Activated T-helper 17 cell treated with anti-CD3 and anti-CD28 coated beads, Interleukin-2, amount 50 U/mL, for 72 hours (primary cell): ENCODE data around the gene TRIM38. TPM values are rescaled to one million over a fixed set of nuclear protein-coding genes. Genes with fewer than 3 reads are reported as not detected.

Source experiments
- ATAC-seq: fragments of 150-1000 bp; cut with Tn5 transposase; replicated peaks from 2 replicates; pipeline ENCODE4 v1.10.0; 2021; ENCODE audit warnings: mild to moderate bottlenecking, moderate library complexity
- H3K27ac Mint-ChIP-seq: one replicate; pipeline ENCODE4 v1.8.0; 2022; ENCODE audit warnings: mixed read lengths
- H3K27me3 Mint-ChIP-seq: one replicate; pipeline ENCODE4 v1.8.0; 2022; ENCODE audit warnings: mixed read lengths
- H3K36me3 Mint-ChIP-seq: one replicate; pipeline ENCODE4 v1.8.0; 2022; ENCODE audit warnings: low read depth, mild to moderate bottlenecking, mixed read lengths
- H3K4me1 Mint-ChIP-seq: one replicate; pipeline ENCODE4 v1.8.0; 2022; ENCODE audit warnings: mixed read lengths
- H3K4me3 Mint-ChIP-seq: one replicate; pipeline ENCODE4 v1.8.0; 2022; ENCODE audit warnings: mild to moderate bottlenecking, mixed read lengths
- H3K9me3 Mint-ChIP-seq: one replicate; pipeline ENCODE4 v1.8.0; 2022; ENCODE audit warnings: mixed read lengths
- total RNA-seq, 2 donors: library from RNA; stranded (reverse); gene quantifications; one replicate each; pipeline ENCODE4 v1.2.3, GENCODE V29; 2022

TRIM38 gene
- total RNA-seq, 2 donors from 2014 or later = 26.7 to 69.2 TPM

DNA sequence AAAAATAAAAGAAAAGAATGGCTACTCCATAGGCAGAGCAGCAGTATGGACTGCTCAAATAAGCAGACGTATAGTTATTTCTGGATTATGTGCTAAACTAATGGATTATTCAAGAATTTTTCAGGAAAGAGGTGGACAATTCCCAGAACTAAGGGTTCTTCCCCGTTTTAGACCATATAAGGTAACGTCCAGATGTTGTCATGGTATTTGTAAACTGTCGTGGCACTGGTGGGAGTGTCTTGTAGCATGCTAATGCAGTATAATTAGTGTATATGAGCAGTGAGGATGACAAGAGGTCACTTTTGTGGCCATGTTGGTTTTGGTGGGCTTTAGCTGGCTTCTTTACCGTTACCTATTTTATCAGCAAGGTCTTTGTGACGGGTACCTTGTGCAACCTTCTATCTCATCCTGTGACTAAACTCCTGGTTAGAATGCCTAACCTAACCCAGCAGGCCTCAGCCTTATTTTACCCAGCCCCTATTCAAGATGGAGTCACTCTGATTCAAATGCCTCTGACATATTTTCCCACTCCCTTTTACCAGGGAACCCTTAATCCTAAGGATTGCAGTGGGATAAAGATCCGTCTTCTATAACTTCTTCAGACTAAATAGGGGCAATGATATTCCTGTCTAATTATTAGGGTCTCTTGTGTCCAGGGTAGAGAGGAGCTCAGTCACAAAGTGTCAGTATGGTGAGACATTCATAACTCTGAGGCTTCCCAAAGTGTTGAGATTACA lies 11.1 kb upstream of the TRIM38 start:
- H3K4me3 Mint-ChIP-seq = no peak overlapping the region
- H3K4me1 Mint-ChIP-seq = peaks cover 3% of the 10 kb centered on the region
- no peaks in the 10 kb centered on the region for H3K9me3 Mint-ChIP-seq
- no peaks in the 10 kb centered on the region for H3K27me3 Mint-ChIP-seq
- H3K27ac Mint-ChIP-seq = no peak overlapping the region
- no peak for ATAC-seq
- H3K36me3 Mint-ChIP-seq = no peaks in the 10 kb centered on the region

DNA sequence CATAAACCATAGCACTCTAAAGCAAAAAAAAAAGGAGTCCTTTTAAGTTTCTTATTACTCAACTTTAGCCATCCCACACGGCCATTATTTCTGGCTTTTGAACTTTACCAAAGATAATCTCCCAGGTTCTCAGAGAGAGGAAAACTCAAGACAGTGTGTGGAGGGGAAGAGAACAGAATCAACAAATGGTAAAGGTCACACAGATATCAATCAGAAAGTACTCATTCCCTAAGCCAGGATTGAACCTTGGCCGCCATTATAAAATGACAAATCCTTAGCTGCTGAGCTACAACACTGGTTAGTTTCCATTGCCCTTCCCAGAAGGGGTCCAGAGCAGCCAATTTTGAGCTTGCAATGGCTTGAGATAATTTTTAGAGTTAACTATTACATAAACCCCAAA lies 10.1 kb upstream of the TRIM38 start:
- Mint-ChIP-seq H3K27me3 (no peaks in the 10 kb centered on the region), H3K9me3 (no peaks in the 10 kb centered on the region), H3K36me3 (no peaks in the 10 kb centered on the region), H3K4me1 (no peaks in the 10 kb centered on the region), H3K4me3 (no peak overlapping the region), H3K27ac (no peak overlapping the region)
- no peak for ATAC-seq

GRCh38 chr6:25953733-25954132 lies 8.9 kb upstream of the TRIM38 start:
- H3K36me3 Mint-ChIP-seq = no peaks in the 10 kb centered on the region
- H3K4me3 Mint-ChIP-seq = no peak overlapping the region
- H3K4me1 Mint-ChIP-seq = peaks cover 8% of the 10 kb centered on the region
- no peak for ATAC-seq
- H3K9me3 Mint-ChIP-seq = no peaks in the 10 kb centered on the region
- no peak overlapping the region for H3K27ac Mint-ChIP-seq
- no peaks in the 10 kb centered on the region for H3K27me3 Mint-ChIP-seq

GRCh38 chr6:25954756-25955155 lies 7.8 kb upstream of the TRIM38 start:
- Mint-ChIP-seq H3K9me3 (peaks cover 6% of the 10 kb centered on the region), H3K4me3 (no peak overlapping the region), H3K36me3 (no peaks in the 10 kb centered on the region), H3K27me3 (no peaks in the 10 kb centered on the region), H3K27ac (no peak overlapping the region), H3K4me1 (peaks cover 18% of the 10 kb centered on the region)
- ATAC-seq = no peak

- no peak overlapping the region for H3K27ac Mint-ChIP-seq
- H3K27me3 Mint-ChIP-seq = no peaks in the 10 kb centered on the region
- H3K4me3 Mint-ChIP-seq = no peak overlapping the region
- H3K36me3 Mint-ChIP-seq = peaks cover 5% of the 10 kb centered on the region
- peaks cover 6% of the 10 kb centered on the region for H3K9me3 Mint-ChIP-seq
- H3K4me1 Mint-ChIP-seq = peaks cover 32% of the 10 kb centered on the region
- no peak for ATAC-seq
Measured at GRCh38 chr6:25956226-25956625, 6.4 kb upstream of the TRIM38 start.

DNA sequence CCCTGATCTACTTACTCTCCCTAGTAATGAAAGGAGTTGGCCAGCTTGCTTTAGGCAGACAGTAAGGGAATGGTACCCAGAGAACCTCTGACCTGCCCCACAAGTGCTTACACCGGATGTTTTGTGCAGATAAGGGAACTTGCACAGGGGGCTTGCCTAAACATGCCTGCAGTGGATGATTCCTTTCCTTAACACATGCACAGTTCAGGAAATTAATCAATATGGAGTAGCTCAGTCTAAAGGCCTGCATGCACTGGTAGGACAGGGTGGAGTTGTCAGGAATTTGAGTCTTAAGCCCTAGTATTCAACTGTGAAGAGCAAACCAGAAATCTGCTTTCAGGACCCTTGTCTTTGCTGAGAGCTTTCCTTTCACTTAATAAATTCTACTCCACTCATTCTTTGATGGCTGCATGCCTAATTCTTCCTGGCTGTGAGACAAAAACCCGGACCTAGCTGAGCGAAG lies 3.9 kb upstream of the TRIM38 start:
- no peak for ATAC-seq
- Mint-ChIP-seq H3K27ac (peak overlapping the region; percentile 99), H3K4me3 (peak overlapping the region; percentile 96), H3K27me3 (no peaks in the 10 kb centered on the region), H3K36me3 (peaks cover 25% of the 10 kb centered on the region), H3K9me3 (peaks cover 6% of the 10 kb centered on the region), H3K4me1 (peaks cover 45% of the 10 kb centered on the region)

GRCh38 chr6:25959890-25960536 lies 2.6 kb upstream of the TRIM38 start:
- ATAC-seq = no peak
- Mint-ChIP-seq H3K27me3 (no peaks in the 10 kb centered on the region), H3K4me1 (peaks cover 49% of the 10 kb centered on the region), H3K9me3 (peaks cover 6% of the 10 kb centered on the region), H3K36me3 (peaks cover 38% of the 10 kb centered on the region), H3K27ac (peak overlapping the region; percentile 99), H3K4me3 (peak overlapping the region; percentile 96)

DNA sequence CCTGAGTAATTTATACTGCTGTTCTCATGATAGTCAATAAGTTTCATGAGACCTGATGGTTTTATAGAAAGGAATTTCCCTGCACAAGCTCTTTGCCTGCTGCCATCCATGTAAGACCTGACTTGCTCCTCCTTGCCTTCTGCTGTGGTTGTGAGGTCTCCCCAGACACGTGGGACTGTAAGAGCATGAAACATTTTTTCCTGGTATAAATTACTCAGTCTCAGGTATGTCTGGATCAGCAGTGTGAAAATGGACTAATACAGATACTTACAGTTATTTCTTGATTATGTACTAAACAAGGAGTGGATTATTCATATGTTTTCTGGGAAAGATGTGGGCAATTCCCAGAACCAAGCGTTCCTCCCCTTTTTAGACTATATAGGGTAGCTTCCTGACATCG lies 1.9 kb upstream of the TRIM38 start:
- ATAC-seq = peak; percentile 71
- H3K27me3 Mint-ChIP-seq = no peaks in the 10 kb centered on the region
- peaks cover 6% of the 10 kb centered on the region for H3K9me3 Mint-ChIP-seq
- peak overlapping the region; percentile 99 for H3K27ac Mint-ChIP-seq
- peaks cover 49% of the 10 kb centered on the region for H3K4me1 Mint-ChIP-seq
- peaks cover 45% of the 10 kb centered on the region for H3K36me3 Mint-ChIP-seq
- H3K4me3 Mint-ChIP-seq = peak overlapping the region; percentile 96

DNA sequence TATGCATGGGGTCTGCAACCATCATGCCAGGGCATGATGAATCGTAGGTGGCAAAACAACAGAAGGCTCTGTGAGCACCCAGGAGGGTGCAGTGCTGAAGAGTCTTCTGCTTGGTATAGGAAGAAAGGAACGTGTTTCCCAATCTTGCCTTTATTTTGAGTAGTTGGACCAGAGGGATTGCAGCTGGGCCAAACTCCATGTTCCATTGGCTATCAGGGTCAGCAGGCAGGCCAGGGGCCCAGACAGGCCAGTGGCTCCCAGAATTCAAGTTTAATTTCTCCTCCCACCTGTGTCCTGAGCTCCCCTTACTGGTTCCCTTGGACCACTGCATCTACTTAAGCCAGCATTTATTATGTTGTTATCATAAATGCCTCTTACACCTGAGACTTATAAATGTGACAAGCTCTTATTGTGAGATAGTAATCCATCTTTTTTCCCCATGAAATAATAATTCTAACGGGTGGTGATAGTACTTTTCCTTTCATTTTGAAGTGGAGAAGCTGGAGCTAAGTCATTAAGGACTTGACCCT lies 918 bp upstream of the TRIM38 start:
- Mint-ChIP-seq H3K4me1 (peaks cover 52% of the 10 kb centered on the region), H3K9me3 (peaks cover 6% of the 10 kb centered on the region), H3K27ac (peak overlapping the region; percentile 99), H3K36me3 (peaks cover 54% of the 10 kb centered on the region), H3K27me3 (no peaks in the 10 kb centered on the region), H3K4me3 (peak overlapping the region; percentile 96)
- no peak for ATAC-seq

GRCh38 chr6:25963426-25964123 lies 973 bp downstream of the TRIM38 start:
- Mint-ChIP-seq H3K4me1 (peaks cover 64% of the 10 kb centered on the region), H3K27ac (peak overlapping the region; percentile 99), H3K9me3 (peaks cover 6% of the 10 kb centered on the region), H3K27me3 (no peaks in the 10 kb centered on the region), H3K36me3 (peaks cover 73% of the 10 kb centered on the region), H3K4me3 (peak overlapping the region; percentile 96)
- ATAC-seq = no peak

DNA sequence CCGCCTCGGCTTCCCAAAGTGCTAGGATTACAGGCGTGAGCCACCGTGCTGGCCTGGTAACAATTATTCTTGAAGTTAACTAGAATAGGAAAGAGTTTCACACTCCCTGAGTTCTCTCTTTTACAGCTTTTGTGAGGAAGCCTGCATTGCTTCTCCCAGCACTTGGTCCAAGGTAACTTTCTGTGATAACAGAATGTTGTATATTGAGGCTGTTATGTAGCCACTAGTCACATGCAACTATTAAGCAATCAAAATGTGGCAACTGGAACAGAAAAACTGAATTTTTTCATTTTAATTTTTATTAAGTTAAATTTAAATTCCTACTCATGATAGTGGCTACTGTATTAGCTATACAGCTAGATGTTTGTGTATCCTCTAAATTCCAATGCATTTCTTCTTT lies 2.5 kb downstream of the TRIM38 start:
- Mint-ChIP-seq H3K27ac (peak overlapping the region; percentile 99), H3K27me3 (no peaks in the 10 kb centered on the region), H3K4me3 (peak overlapping the region; percentile 96), H3K36me3 (peaks cover 88% of the 10 kb centered on the region), H3K4me1 (peaks cover 61% of the 10 kb centered on the region), H3K9me3 (no peaks in the 10 kb centered on the region)
- no peak for ATAC-seq

DNA sequence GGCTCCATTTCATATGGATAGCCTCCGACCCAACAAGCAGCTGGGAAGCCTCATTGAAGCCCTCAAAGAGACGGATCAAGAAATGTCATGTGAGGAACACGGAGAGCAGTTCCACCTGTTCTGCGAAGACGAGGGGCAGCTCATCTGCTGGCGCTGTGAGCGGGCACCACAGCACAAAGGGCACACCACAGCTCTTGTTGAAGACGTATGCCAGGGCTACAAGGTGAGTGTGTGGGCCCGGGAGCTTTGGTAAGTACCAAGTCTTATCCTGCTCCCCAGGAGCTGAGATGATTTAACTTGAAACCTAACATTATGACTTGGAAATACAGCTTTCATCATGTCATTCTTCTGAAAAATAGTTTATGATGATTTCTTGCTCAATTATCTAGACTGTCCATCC lies 4.1 kb downstream of the TRIM38 start:
- Mint-ChIP-seq H3K27me3 (no peaks in the 10 kb centered on the region), H3K4me1 (peaks cover 60% of the 10 kb centered on the region), H3K9me3 (no peaks in the 10 kb centered on the region), H3K36me3 (peaks cover 99% of the 10 kb centered on the region), H3K4me3 (peak overlapping the region; percentile 96), H3K27ac (peak overlapping the region; percentile 90)
- ATAC-seq = peak; percentile 48

DNA sequence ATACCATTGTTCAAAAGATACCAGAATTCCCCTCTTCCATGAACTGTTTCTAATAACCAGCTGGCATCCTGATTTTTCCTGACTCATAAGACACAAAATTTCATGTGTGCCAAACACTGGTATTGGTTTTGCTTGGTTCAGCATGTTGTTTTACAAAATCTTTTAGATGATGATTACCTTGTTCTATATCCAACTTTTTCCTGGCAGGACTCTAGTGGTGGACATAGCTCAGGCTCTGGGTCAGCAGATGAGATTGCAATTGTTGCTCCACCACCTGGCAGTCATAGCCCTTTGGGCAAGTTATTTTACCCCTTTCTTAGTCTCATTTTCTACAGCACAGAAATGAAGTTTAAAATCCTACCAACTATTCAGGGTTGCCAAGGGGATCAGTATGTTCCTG lies 6.2 kb downstream of the TRIM38 start:
- Mint-ChIP-seq H3K36me3 (peaks cover 100% of the 10 kb centered on the region), H3K27ac (peak overlapping the region; percentile 90), H3K4me1 (peaks cover 53% of the 10 kb centered on the region), H3K9me3 (no peaks in the 10 kb centered on the region), H3K4me3 (peak overlapping the region; percentile 96), H3K27me3 (no peaks in the 10 kb centered on the region)
- ATAC-seq = no peak

DNA sequence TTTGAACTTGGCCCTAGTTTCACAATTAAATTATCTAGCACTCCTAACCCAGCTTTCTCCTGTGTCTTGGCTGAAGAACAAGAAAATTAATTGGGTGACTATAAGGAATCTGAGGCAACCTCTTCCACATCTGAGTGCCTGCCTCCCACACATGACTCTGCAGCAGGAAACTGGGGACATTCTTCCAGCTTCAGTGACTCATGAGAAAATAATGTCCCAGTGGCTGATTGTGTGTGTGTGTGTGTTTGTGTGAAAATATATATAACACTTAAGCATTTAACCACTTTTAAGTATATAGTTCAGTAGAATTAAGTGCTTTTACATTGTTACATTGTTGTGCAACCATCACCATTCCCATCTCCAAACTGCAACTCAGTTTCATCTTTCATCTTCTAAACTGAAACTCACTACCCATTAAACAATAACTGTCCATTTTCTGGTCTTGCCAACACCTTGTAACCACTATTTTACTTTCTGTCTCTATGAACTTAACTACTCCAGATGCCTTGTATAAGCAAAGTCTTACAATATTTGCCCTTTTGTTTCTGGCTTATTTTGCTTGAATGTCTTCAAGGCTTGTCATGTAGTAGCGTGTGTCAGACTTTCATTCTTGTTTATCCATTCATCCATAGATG lies 8.7 kb downstream of the TRIM38 start:
- H3K4me3 Mint-ChIP-seq = peak overlapping the region; percentile 96
- ATAC-seq = no peak
- no peaks in the 10 kb centered on the region for H3K9me3 Mint-ChIP-seq
- no peaks in the 10 kb centered on the region for H3K27me3 Mint-ChIP-seq
- peak overlapping the region; percentile 18 for H3K27ac Mint-ChIP-seq
- H3K36me3 Mint-ChIP-seq = peaks cover 100% of the 10 kb centered on the region
- peaks cover 54% of the 10 kb centered on the region for H3K4me1 Mint-ChIP-seq
